GM12872 (cell line): ENCODE measurements around the gene DAND5.

Experiments
- CTCF ChIP-seq: IDR thresholded peaks from 3 replicates; pipeline ENCODE4 v1.5.1; 2011; ENCODE audit warnings: low read depth, mild to moderate bottlenecking, low read length, moderate library complexity; ENCODE audit not compliant: insufficient read depth

DAND5 gene

GRCh38 chr19:13023656-13024055, 54.3 kb downstream of the DAND5 start:
- TF ChIP-seq CTCF = no peak
